Suprapubic skin (tissue), 4 donors: ENCODE data around the gene HNRNPF. TPM values are rescaled to one million over a fixed set of nuclear protein-coding genes. Genes with fewer than 3 reads are reported as not detected.

Experiments used
- DNase-seq, 2 donors: peaks; one replicate each; pipeline ENCODE4 v3.0.0-alpha.2; 2019; ENCODE audit warnings: low spot score in 2 of 2
- H3K27ac ChIP-seq: fragments of 200-600 bp; sonication (generic); one replicate; pipeline ENCODE4 v1.5.1; 2019
- H3K27me3 ChIP-seq: fragments of 200-600 bp; sonication (generic); one replicate; pipeline ENCODE4 v1.5.1; 2019
- H3K36me3 ChIP-seq: fragments of 200-600 bp; sonication (generic); one replicate; pipeline ENCODE4 v1.5.1; 2019
- H3K4me1 ChIP-seq: fragments of 200-600 bp; sonication (generic); one replicate; pipeline ENCODE4 v1.5.1; 2019
- H3K4me3 ChIP-seq: fragments of 200-600 bp; sonication (generic); one replicate; pipeline ENCODE4 v1.5.1; 2019; ENCODE audit warnings: mild to moderate bottlenecking
- H3K9me3 ChIP-seq: fragments of 200-600 bp; sonication (generic); one replicate; pipeline ENCODE4 v1.5.1; 2019
- CTCF ChIP-seq, 2 donors: fragments of 200-600 bp in 1 of 2; fragments of 450-650 bp in 1 of 2; sonication (generic) in 1 of 2; IDR thresholded peaks; one replicate each; pipeline ENCODE4 v1.5.1; 2016 to 2019; ENCODE audit warnings: antibody characterized with exemption in 2 of 2, mild to moderate bottlenecking in 1 of 2, moderate library complexity in 1 of 2
- EP300 ChIP-seq: sonication (generic); formaldehyde crosslinking; IDR thresholded peaks from one replicate; pipeline ENCODE4 v1.6.1; 2017; ENCODE audit warnings: antibody characterized with exemption
- POLR2A ChIP-seq, 2 donors: fragments of 450-650 bp; IDR thresholded peaks; one replicate each; pipeline ENCODE4 v1.6.1; 2017; ENCODE audit warnings: antibody characterized with exemption in 2 of 2, mild to moderate bottlenecking in 2 of 2, moderate library complexity in 2 of 2
- POLR2AphosphoS5 ChIP-seq, 3 donors: sonication (generic); formaldehyde crosslinking; IDR thresholded peaks; one replicate each; pipeline ENCODE4 v1.6.1; 2017; ENCODE audit warnings: antibody characterized with exemption in 3 of 3
- WGBS: methylation state at CpG from one replicate; pipeline ENCODE4 v1.1.5; 2018; 5-methylcytosine and 5-hydroxymethylcytosine counted together
- total RNA-seq, 4 donors: library from RNA; depleted of rRNA; stranded (reverse); fragments of >200 nt; gene quantifications; one replicate each; pipeline ENCODE4 v1.1.0, GENCODE V29; 2016

HNRNPF gene
- total RNA-seq, 4 donors from 2014 or later: 180 to 248 (median 217) TPM

- no peaks in the 10 kb centered on the region for H3K9me3 ChIP-seq
- no peak overlapping the region for H3K4me3 ChIP-seq
- TF ChIP-seq CTCF (IDR thresholded peaks at IDR 0.05) (no peak), EP300 (no peak), POLR2AphosphoS5 (IDR thresholded peaks at IDR 0.05) (no peak), POLR2A (IDR thresholded peaks at IDR 0.05) (no peak)
- H3K27ac ChIP-seq: no peak overlapping the region
- H3K36me3 ChIP-seq: peaks cover 48% of the 10 kb centered on the region
- DNase-seq: no peak
- no peaks in the 10 kb centered on the region for H3K27me3 ChIP-seq
- H3K4me1 ChIP-seq: peaks cover under 1% of the 10 kb centered on the region
- WGBS: 82% methylated on average over 10 of the region's 10 CpGs
These were observed 24.4 kb downstream of the HNRNPF start for GRCh38 chr10:43384252-43385221.

GRCh38 chr10:43383204-43383971 is 25.6 kb downstream of the HNRNPF start:
- H3K27me3 ChIP-seq: no peaks in the 10 kb centered on the region
- no peak overlapping the region for H3K27ac ChIP-seq
- TF ChIP-seq POLR2A (IDR thresholded peaks at IDR 0.05) (no peak), POLR2AphosphoS5 (IDR thresholded peaks at IDR 0.05) (no peak), CTCF (IDR thresholded peaks at IDR 0.05) (no peak), EP300 (no peak)
- WGBS: 58% methylated on average over 14 of the region's 14 CpGs
- no peak for DNase-seq
- H3K4me1 ChIP-seq: no peaks in the 10 kb centered on the region
- H3K36me3 ChIP-seq: peaks cover 37% of the 10 kb centered on the region
- no peak overlapping the region for H3K4me3 ChIP-seq
- H3K9me3 ChIP-seq: no peaks in the 10 kb centered on the region

- Histone ChIP-seq H3K4me1 (no peaks in the 10 kb centered on the region), H3K9me3 (no peaks in the 10 kb centered on the region), H3K27ac (no peak overlapping the region), H3K4me3 (no peak overlapping the region), H3K36me3 (peaks cover 10% of the 10 kb centered on the region), H3K27me3 (no peaks in the 10 kb centered on the region)
- TF ChIP-seq POLR2A (IDR thresholded peaks at IDR 0.05) (no peak), POLR2AphosphoS5 (IDR thresholded peaks at IDR 0.05) (no peak), EP300 (no peak), CTCF (IDR thresholded peaks at IDR 0.05) (no peak)
- WGBS: 85% methylated on average over 5 of the region's 5 CpGs
- no peak for DNase-seq
These were observed 28.3 kb downstream of the HNRNPF start for GRCh38 chr10:43380610-43381222.

- no peaks in the 10 kb centered on the region for H3K4me1 ChIP-seq
- H3K9me3 ChIP-seq: no peaks in the 10 kb centered on the region
- WGBS: 72% methylated on average over 13 of the region's 13 CpGs
- no peak for DNase-seq
- TF ChIP-seq POLR2AphosphoS5 (IDR thresholded peaks at IDR 0.05) (no peak), EP300 (no peak), POLR2A (IDR thresholded peaks at IDR 0.05) (no peak), CTCF (IDR thresholded peaks at IDR 0.05) (no peak)
- H3K4me3 ChIP-seq: no peak overlapping the region
- H3K27ac ChIP-seq: no peak overlapping the region
- H3K36me3 ChIP-seq: no peaks in the 10 kb centered on the region
- H3K27me3 ChIP-seq: no peaks in the 10 kb centered on the region
These were observed 31.5 kb downstream of the HNRNPF start for GRCh38 chr10:43377424-43377883.
